Cardiac atrium fibroblast (primary cell): Measurements from ENCODE around the gene TTYH2. TPM values are rescaled to one million over a fixed set of nuclear protein-coding genes. Genes with fewer than 3 reads are reported as not detected.

ENCODE experiments used
- total RNA-seq: library from RNA; depleted of rRNA; stranded (reverse); fragments of >200 nt; gene quantifications from 2 replicates; pipeline ENCODE4 v1.2.3, GENCODE V29; 2015

Gene TTYH2, protein sequence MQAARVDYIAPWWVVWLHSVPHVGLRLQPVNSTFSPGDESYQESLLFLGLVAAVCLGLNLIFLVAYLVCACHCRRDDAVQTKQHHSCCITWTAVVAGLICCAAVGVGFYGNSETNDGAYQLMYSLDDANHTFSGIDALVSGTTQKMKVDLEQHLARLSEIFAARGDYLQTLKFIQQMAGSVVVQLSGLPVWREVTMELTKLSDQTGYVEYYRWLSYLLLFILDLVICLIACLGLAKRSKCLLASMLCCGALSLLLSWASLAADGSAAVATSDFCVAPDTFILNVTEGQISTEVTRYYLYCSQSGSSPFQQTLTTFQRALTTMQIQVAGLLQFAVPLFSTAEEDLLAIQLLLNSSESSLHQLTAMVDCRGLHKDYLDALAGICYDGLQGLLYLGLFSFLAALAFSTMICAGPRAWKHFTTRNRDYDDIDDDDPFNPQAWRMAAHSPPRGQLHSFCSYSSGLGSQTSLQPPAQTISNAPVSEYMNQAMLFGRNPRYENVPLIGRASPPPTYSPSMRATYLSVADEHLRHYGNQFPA
- 6.0 and 11.9 TPM in 2 replicates for total RNA-seq

DNA sequence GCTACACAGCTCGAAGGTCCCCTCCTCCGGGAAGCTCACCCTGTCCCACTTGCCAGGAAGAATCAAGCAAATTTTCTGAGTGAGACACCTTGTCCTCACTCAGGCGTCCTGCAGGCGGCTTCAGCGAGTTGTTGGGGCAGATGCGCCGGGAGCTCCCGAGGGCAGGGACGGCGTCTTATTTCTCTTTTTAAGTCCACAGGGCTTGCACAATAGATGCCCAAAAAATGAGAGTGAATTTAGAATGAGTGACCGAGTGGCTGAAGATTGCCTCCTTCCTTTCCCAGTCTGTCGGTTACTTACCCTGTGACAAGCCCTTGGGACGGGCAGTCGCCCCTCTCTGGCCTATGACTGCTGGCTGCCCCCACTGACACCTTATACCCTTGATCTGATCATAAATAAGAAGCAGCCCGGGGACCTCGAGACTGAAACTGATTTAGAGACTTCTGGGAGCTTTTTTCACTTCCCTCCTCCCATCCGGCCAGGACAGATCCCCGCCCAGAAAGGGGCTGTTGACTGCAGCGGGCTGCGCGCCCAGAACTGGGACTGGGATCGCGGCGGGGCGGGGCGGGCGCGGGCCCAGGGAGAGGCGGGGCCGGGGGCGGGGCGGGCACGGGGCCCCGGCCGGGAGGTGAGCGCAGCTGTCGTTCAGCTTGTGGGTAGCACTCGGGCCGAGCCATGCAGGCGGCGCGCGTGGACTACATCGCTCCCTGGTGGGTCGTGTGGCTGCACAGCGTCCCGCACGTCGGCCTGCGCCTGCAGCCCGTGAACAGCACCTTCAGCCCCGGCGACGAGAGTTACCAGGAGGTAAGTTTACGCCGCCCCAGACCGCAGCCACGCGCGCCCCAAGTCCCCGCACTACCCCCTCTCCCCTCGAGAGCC, at the start of gene TTYH2:
Gene TTYH2, plus strand, starts transcription at position 659 of the 879 bp plus-strand sequence. Its CDS starts 17 bp downstream, at position 676.

DNA sequence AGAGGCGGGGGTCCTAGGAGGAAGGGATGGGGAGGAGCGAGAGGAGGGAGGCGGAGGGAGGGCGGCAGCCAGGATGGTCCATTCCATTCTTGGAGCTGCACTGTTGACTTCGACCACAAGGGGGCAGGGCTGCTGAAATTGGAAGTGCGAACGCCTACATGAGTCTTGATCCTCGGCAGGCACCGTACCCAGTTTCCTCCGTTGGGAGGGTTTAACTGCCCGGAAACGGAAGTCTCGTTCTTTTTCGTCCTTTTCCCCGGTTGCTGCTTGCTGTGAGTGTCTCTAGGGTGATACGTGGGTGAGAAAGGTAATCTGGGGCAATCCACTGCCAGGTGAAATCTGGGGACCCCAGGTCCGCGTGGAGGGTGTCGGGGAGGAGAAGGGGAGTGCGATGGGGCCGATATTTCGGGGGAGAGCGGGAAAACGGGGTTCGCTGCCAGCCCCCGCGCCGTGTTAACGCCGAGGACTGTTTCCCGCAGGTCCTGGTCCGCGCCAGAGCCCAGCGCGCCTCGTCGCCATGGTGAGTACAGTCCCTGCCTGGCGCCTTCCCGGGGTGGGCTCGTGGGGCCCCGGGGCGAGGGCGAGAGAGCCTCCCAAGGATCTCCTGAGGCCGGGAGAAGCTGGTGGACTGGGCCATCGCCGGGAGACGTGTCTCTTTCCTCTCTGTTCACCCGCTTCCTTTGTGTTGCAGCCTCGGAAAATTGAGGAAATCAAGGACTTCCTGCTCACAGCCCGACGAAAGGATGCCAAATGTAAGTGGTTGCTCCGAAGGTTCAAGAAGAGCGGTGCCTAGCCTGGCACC, 9.7 kb upstream of the TTYH2 start, which contains the start of gene RPL38:
Gene RPL38, plus strand, starts transcription at position 240 of the 802 bp plus-strand sequence. Its CDS starts 278 bp downstream, at position 518.

DNA sequence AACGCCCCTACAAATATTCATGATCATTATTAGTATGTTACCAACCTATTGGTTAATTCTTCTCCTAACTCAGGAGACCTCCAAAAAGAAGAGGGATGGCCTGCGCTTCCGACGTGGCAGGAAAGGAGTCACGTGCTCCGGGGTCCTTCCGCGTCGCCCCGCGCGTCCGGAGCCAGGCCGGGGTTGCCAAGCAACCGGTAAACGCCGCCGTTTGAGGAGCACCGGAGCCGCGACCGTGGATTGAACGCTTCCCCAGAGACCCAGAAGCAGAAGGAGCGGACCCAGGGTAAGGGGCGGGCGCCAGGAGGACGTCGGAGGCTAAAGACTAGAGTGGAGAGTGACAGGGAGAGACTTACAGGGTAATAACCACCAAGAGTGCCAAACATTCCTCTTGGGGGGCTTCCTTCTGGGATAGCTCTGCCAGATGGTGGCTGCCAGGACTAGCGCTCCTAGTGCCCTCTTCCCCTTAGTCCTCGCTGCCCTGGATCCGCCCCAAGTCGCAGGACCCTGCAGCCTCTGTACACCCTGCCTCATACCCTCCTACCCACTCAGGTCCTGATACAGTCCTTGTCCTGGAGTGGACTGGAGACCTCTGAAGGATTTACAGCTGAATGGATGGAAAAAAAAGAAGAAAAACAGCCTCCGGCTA, 60.8 kb downstream of the TTYH2 start, which contains the start of gene DNAI2:
Gene DNAI2, plus strand, starts transcription at position 175 of the 649 bp plus-strand sequence. CDS start 7,584 bp downstream, outside the sequence.

Other genes with a start within 250 kb of the TTYH2 start
- gene RPL38, start 9.9 kb upstream of the TTYH2 start, total RNA-seq: 447 and 485 TPM in 2 replicates
- gene DNAI2, start 60.7 kb downstream of the TTYH2 start, total RNA-seq: not detected in 2 replicates
- 0.97 TPM in 1 of 2 replicates, not detected in the other for gene KIF19, start 112.7 kb downstream of the TTYH2 start, total RNA-seq
- gene BTBD17, start 148.3 kb downstream of the TTYH2 start, total RNA-seq: not detected in 2 replicates
- gene GPR142, start 153.9 kb downstream of the TTYH2 start, total RNA-seq: not detected in 2 replicates
- 13.9 and 32.4 TPM in 2 replicates for gene GPRC5C, start 218.5 kb downstream of the TTYH2 start, total RNA-seq